Islet of Langerhans (tissue), 1 donor: ENCODE measurements around the gene AATK.

Experiments used
- FAIRE-seq: peaks from one replicate; lab custom pipeline; 2011; peaks lifted over from hg19 to GRCh38; lab: Jason Lieb, UNC

The AATK gene

DNA sequence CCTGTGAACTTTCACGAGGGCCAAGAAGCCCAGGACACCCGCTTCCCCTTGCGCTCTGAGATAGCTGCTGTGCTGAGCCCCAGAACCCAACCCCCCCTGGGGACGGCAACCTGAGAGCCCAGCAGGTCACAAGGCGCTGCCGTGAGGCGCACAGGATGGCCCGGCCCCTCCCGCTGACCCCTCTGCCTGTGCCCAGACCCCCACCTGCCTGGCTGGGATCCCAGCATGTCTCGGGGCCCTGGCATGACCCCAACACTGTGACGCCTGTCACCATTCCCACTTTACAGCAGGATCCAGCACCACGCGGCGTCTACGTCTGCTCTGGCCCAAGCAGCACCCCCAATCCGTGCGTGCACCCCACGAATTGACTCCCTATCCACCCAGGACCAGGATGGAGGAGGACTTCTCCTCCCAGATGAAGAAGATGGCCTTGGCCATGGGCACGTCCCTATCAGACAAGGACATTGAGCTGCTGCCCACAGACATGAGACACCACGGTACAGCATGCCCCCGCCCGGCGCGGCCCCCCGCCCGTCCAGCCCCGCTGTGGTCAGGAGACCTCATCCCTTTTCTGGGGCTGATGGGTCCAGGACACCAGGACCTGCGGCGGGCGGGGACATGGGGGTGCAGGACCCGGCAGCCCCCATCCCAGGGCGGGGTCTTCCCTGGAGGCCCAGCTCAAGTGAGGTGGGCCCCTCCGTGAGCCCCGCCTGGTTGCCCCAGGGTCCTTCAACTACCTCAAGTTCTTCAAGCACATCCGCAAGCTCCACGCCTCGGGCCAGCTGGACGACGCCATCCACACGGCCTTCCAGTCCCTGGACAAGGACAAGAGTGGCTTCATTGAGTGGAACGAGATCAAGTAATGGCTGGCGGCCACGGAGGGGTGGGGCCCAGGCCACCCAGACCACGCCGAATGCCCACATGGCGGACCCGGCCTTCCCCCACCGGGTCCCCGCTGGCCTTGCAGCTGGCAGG lies 15.1 kb upstream of the AATK start:
- FAIRE-seq = no peak

DNA sequence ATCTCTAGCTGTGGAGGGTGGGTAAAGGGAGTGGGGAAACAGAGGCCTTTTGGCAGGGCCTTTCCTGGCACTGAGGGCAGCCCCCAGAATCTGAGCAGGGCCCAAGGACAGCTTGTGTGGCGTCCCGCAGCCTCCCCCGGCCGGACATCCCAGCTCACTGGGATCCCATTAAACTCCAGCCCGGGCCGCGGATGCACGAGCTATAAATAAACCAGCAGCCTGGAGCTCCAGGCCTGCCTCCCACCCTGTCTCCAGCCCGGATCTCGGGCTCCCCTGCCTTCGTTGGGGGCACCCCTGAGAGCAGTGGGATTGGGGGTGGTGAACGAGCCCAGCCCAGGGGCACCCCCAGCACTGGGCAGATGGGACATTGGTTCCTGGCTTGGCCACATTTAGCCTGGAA lies 13.8 kb upstream of the AATK start:
- FAIRE-seq = no peak

DNA sequence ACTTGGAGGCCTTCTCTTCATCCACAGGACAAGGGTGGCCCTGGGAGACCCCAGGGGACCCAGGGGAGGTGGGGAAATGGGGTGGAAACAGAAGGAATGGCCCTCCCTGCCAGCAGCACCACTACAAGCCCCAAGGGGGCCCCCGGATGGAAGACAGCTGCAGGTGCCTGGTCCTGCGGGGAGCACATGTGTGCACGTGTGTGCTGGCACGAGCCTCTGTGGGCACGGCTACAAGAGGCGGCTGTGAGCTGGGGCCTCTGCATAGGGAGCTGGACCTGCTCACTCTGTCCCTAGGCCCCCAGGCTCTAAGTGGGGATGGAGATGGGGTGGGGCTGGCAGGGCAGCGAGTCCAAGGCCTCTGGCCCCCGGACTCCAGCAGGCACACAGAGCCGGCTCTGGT lies 13.2 kb upstream of the AATK start:
- FAIRE-seq = no peak

DNA sequence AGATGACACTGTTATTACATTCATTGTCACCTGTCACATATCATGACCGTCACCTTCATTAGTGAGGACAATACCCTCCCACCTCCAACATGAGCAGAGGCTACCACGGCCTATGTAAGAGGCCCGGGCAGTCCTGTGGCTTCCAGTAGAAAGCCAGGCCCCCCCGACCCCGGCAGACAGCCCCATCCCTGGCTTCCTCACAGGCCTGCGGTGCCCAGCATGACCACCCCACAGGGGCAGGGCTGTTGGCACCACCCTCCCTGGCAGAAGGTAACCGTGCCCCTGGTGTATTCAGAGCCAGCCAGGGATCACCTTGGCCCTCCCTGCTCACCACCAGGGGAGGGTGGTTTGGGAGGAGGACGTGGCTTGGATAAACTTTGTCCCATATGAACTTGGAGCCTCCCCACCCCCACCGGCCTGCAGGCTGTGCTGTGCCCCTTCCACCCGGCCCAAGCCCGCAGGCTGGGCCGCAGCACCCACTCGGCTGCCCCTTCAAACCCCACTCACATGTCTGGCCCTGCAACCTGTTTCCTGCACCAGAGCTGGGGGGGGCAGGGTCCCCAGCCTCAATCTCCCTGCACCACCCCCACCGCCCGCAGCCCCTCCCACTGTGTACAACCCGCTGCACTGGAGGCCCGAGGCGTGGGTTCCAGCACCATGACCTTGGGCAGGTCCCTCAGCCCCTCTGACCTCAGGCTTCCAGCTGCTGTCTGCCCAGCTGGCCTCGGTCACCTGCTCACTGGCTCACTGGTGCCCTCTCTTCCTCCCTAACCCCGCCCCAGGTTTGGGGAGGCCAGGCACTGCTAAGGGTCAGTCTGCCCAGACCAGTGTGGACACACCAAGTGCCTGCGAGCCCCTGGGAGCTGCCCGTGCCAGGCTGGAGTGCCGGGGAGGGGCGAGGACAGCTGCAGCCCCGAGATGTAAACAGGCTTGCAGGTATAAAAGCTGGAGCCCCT lies 12.4 kb upstream of the AATK start:
- FAIRE-seq = no peak

DNA sequence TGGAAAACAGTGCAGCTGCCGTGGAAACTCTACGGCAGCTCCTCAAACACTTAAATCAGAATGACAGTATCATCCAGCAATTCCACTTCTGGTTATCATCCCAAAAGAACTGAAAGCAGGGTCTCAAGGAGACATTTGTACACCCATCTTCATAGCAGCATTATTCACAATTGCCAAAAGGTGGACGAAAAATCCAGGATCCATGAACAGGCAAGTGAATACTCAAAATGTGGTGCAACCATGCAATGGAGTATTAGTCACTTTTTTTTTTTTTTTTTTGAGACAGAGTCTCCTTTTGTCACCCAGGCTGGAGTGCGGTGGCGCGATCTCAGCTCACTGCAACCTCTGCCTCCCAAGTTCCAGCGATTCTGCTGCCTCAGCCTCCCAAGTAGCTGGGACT lies 10.6 kb upstream of the AATK start:
- FAIRE-seq = no peak

DNA sequence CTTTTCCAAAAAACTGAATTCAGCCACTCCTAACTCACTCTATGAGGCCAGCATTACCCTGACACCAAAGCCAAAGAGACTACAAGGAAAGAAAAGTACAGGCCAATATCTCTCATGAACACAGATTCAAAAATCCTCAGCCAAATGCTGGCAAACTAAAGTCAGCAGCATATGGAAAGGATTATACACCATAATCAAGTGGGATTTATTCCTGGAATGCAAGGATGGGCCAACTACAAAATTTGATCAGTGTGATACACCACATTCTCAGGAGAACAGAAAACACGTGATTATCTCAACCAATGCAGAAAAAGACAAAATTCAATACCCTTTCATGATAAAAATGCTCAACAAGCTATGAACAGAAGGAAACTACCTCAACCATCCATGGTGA lies 7.7 kb upstream of the AATK start:
- FAIRE-seq = no peak

DNA sequence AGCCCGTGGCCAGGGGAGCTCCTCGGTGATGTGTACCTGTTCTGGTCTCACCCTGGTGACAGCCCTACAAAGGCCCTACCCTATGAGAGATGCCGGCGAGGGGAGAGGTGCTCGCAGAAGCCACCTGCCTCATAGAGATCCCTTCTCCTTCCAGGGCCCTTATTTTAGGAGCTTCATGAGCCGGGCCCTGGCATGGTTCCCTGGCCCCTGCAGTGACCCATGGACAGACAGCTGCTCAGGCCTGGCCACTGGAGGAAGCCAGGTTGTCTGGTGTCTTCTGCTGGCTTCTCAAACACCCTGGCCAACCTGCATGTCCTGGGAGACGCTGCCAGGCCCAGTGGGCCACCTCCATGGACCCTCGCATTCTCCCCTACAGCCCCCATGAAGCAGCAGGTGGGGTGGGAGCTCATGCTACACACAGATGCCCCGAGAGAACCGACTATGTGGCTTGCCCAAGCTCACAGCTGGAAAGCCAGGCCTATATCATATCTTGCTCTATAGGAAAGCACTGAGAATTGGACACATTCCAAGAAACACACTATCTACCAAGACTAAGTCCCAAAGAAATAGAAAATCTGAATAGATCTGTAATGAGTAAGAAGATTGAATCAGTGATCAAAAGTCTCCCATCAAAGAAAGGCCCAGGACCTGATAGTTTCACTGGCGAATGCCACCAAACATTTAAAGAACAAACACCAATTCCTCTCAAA lies 7.2 kb upstream of the AATK start:
- no peak for FAIRE-seq

DNA sequence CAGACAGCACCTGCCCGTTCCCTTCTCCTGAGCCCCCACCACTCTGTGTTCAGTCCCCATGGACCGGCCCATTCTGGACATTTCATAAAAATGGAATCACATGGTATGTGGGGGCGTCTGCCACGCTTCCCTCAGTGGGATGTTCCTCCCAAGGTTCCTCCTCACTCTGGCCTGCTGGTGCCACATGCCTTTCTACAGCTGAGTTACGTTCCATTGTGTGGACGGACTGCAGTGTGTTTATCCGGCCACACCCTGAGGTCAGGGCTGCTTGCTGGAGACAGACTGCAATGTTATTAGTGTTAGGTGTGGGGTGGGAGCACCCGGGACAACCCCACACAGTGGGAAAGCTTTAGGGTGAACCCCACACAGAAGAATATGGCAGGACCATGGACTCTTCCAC lies 5.9 kb upstream of the AATK start:
- FAIRE-seq = no peak

DNA sequence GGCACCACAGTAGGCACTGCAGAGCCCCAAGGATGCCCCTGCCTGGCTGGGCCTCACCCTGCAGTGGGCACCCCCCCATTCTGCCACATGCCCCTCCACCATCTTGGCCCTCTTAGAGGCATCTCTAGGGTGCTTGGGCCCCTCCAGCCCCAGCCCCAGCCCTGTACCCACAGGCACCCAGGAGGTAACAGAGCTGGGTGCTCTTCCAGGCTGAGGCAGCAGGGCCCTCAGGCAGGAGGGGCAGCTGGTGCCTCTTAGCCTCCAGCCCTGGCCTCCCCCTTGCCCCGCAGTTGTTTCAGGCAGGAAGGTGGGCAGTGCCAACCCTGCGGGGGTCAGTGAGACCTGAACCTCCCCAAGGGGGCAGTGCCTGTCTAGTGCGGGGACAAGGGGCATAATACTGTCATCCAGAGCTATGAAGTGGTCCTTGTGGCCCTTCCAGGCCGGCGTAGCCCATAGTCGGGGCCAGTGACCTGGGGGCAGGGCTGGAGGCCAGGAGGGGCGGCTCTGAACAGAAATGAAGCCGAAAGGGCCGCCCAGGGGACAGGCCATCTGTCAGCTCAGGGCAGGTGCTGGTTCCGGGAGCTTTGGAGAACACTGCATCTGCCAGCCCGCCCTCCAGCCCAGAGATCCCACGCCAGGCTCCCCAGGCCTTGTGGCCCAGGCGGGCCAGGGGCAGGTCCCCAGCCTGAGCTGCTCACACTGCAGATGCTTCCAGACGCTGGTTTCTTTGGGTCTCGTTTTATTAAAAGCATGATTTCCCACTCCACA lies 4.9 kb upstream of the AATK start:
- FAIRE-seq = no peak

DNA sequence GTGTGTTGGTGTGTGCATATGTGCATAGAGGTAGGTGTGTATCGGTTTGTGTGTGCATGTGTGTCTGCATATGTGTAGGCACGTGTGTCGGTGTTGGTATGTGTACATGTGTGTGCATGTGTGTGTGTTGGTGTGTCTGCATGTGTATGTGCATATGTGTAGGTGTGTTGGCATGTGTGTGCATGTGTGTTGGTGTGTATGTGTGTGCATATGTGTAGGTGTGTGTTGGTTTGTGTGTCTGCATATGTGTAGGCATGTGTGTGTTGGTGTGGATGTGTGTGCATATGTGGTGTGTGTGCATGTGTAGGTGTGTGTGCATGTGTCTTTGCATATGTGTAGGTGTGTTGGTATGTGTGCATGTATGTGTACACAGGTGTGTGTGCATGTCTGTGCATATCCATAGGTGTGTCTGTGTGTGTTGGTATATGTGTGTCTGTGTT lies 3.9 kb upstream of the AATK start:
- FAIRE-seq = no peak

DNA sequence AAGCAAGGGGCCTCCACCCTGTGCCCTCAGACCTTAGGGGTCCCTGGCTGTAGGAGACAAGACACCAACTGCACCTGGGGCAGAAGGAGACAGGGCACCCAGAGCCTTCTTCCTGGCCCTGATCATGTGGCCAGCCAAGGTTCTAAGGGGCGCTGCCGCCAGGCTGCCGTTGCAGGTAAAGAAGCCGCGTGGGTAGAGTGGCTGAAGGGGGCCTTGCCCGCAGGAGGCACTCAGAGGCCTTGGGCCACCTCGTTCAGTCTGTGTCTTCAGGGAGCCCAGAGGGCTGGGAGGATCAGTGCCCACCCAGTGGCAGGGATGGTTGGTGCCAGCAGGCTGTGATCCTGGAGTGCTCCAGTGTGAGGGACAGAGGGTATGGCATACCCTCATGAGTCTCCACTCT lies 1.6 kb upstream of the AATK start:
- FAIRE-seq = no peak

DNA sequence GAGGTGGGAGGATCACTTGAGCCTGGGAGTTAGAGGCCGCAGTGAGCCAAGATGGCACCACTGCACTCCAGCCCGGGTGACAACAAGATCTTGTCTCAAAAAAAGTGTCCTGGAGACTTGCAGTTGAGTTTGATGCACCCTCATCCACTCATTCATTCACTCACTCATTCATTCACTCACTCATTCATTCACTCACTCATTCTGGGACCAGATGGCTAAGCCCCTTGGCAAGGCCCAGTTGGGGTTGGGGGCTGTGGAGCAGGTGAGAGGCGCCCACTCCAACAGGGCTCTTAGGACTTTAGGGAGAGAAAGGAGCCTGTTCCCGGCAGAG lies 1.1 kb upstream of the AATK start:
- no peak for FAIRE-seq

DNA sequence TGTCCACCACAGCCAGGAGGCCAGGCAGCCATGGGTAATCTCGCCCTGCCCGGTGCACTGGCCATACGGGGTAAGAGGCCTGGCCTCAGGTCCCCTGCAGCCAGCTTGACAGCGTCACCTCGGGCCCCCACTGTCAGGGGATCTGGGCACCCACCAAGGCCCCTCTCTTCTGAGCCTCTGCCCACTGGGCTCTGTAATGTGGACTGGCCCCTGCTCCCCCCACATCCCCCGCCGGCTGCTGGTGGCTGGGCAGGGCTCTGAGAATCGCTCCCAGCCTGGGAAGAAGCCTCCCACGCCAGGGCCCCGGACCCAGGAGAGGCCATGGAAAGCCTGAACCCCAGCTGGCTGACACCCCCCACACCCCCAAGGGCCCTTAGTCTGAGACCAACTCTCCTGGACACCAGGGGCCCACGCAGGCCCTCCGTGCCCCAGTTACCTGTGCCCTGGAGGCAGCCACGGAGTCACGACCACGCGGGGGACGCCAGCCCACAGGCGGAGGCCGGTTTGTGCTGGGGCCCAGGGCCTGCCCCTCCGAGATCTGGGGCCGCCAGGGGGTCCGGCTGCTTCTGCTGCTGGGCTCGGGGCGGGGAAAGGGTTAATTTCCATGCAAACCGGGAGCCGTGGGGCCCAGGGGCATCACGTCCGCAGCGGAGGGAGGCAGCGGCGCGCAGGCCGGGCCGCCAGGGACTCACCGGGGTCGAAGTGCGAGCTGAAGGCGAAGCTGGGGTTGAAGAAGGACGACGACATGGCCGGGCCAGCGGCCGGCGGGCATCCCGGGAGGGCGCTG lies 582 bp downstream of the AATK start, which contains the start of gene PVALEF:
Gene PVALEF (plus strand): TSS at position 262 of the 787 bp plus-strand sequence. CDS start 15,720 bp downstream, outside the sequence.
- no peak for FAIRE-seq

DNA sequence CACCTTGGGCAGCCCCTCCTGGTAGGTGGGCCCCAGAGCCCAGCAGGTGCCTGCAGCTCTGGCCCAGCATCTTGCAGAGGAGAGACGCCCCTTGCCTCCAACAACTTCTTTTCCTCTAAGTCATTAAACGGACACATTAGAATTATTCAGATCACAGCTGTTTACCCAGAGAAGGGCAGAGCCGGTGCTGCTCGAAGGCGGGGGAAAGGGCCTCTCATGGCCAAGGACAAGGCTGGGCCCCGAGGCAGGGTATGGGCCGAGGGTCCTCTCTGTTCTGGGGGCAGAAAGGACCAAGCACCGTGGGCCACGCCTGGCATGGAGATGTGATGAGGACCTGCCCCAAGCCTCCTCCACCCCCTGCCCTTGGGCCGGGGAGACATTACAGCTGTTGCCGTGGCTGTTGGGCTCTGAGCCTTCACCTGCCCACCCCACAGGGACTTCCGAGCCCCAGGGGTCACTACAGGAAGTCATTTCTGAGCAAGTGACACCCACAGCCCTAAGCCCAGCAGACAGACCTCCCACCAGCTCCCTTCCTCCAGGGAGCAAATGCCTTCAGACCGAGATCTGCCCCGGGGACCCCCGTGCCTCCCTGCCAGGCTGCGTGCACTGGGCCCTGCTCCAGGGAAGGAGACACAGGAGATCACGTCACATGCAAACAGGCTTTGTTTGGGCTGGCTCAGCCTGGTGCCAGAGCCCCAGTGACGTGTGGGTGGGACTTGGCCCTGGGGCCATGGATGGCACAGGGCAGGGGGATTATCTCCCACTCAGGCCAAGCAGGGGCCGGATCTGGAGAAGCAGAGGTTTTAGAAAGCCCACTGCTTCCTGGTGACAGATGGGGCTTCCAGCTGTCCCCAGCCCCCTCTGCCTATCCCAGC lies 1.4 kb downstream of the AATK start:
- FAIRE-seq = no peak

DNA sequence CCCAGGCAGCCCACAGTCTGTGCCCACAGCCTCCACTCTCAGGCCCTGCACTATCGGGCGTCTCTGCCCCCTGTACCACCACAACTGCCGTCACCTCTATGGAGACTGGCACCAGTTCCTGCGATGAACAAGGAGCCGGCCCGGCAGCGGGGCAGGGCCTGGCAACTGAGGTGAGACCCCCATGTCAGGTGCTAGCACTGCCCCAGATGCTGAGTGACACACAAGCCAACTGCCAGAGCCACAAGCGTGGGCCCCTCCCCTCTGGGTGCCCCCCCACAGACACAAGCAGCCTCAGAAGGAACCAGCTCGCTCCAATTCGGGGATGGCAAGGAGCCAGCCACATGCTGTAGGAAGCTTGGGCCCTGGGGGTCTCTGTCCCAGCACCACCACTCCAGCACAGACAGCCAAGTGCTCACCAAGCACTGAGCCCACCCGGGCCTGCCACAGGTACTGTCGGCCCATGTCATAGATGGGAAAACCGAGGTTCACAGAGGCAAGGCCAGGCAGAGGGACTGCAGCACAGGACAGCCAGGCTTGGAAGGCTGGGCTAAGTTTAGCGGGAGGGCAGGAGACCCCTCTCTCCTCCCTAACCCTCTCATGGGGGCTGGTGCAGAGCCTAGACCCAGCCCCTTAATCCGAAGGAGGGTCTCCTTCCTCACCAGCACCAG lies 2.2 kb downstream of the AATK start:
- no peak for FAIRE-seq

DNA sequence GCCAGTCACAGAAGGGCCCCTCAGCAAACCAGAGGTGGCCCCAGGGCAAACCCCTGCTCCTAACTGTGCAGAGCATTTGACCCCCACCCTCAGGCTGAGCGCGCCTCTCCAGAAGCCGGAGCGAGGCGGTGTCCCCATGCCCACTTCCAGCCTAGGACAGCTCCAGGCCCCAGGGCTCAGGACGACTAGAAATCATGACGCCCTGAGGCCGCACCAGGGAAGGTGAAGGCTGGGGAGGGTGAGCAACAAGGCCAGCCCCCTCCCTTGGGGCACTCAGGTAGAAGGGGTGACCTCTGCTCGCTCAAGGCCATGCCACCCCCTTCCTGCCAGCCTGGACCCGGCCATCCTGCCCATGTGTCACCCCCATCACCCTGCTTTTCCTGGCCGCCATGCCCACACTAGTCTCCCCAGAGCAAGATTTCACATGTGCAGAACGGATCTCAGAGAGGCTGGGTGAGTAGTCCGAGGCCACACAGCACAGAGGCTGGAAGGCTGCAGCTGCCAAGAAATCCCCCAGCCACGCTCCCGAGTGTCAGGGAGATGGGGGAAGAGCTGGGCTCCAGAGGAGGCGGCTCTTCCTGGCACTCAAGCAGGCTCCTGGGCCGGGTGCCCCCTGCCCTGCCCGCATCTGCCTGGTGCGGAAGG lies 2.8 kb downstream of the AATK start:
- no peak for FAIRE-seq

DNA sequence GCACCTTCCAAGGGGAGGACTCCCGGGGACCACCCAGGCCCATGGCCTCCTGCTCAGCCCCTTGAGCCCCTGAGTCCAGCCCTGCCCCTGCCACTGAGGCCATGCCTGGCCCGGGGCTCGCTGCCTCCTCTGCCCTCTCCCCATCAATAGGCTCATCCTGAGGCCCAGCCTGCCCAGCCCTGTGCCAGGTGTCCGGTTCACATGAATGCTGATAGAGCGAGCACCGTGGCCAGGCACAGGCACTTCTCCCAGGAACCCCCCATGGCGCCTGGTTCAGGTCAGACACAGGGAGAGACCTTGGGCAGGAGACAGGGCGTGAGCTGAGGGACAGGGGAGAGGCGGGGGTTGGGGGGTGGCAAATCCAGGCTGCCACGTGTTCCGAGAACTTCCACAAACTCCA lies 3.5 kb downstream of the AATK start:
- FAIRE-seq = no peak

DNA sequence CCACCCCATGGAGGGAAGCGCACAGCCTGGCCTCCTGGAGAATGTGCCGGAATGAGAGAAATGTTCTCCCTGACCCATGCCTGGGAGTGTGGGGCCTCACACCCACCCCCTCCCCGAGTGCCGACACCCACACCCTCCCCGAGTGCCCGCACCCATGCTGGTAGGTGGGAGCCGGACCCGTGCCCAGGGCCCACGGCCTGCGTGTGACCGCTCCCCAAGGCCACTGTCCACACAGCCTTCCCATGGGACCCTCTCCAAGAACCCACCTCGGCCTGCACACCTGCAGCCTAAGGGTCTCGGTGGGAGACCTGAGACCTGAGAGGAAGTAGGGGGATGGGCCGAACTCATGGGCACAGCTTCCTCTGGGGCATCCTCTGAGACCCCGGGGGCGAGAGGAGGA lies 4.0 kb downstream of the AATK start:
- no peak for FAIRE-seq

DNA sequence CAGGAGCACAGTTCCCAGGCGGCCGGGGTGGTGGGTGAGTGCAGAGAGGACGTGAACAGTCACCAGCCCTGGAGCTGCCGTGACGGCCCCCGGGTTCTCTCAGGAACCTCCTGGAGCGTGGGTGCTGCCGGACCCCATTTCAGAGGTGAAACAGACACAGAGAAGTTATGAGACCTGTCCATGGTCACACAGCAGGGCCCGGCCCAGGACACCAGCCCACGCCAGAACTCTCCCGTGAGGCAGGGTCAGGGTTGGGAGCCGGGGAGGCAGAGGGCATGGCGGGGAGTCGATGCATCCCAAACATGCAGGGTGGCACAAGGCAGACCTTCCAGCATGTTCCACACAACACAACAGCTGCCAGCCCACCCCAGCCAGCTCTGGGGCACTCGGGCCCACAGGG lies 4.5 kb downstream of the AATK start:
- no peak for FAIRE-seq
